Measurements from ENCODE around the gene FGB. TPM values are rescaled to one million over a fixed set of nuclear protein-coding genes. Genes with fewer than 3 reads are reported as not detected.
A peak's percentile ranks its signal among the peaks of the same experiment; 100 is the strongest.

FGB gene
- total and polyA plus RNA-seq, 2 experiments from 2014 or later: not detected

DNA sequence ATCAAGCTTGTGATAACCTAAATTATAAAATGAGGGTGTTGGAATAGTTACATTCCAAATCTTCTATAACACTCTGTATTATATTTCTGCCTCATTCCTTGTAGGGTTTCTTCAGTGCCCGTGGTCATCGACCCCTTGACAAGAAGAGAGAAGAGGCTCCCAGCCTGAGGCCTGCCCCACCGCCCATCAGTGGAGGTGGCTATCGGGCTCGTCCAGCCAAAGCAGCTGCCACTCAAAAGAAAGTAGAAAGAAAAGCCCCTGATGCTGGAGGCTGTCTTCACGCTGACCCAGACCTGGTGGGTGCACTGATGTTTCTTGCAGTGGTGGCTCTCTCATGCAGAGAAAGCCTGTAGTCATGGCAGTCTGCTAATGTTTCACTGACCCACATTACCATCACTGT is 2.9 kb downstream of the FGB start (continued):
- TF ChIP-seq, protein P1, sequence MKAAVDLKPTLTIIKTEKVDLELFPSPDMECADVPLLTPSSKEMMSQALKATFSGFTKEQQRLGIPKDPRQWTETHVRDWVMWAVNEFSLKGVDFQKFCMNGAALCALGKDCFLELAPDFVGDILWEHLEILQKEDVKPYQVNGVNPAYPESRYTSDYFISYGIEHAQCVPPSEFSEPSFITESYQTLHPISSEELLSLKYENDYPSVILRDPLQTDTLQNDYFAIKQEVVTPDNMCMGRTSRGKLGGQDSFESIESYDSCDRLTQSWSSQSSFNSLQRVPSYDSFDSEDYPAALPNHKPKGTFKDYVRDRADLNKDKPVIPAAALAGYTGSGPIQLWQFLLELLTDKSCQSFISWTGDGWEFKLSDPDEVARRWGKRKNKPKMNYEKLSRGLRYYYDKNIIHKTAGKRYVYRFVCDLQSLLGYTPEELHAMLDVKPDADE (IDR thresholded peaks at IDR 0.05): no peak
- TF ChIP-seq STAT1 (IDR thresholded peaks at IDR 0.05; ENCODE audit: unreplicated experiment): no peak

GRCh38 chr4:154566639-154567204 is 3.9 kb downstream of the FGB start:
- H4K20me1 ChIP-seq (replicated peaks; ENCODE audit: insufficient read depth): no peaks in the 10 kb centered on the region
- H2AFZ ChIP-seq: peak overlapping the region; percentile 19; the same call in 1 of the 2 replicates
- no peak overlapping the region for H3K27ac Mint-ChIP-seq
- H3K9me2 ChIP-seq (ENCODE audit: insufficient read depth): no peaks in the 10 kb centered on the region
- H3K4me3 ChIP-seq: no peak overlapping the region
- no peaks in the 10 kb centered on the region for H3K9me3 Mint-ChIP-seq
- peaks cover 6% of the 10 kb centered on the region; the same call in 1 of the 2 replicates for H3K4me1 ChIP-seq (ENCODE audit: insufficient read depth)
- no peaks in the 10 kb centered on the region for H3K79me2 ChIP-seq (replicated peaks; ENCODE audit: insufficient read depth)
- TF ChIP-seq STAT1 (IDR thresholded peaks at IDR 0.05; ENCODE audit: unreplicated experiment) (no peak), JUNB (IDR thresholded peaks at IDR 0.05; ENCODE audit: unreplicated experiment) (no peak), ZNF331 (CRISPR knock-in tag; IDR thresholded peaks at IDR 0.05; ENCODE audit: low read depth) (no peak), EZH2 (IDR thresholded peaks at IDR 0.05; ENCODE audit: low read depth, unreplicated experiment) (no peak), ZNF114 (CRISPR knock-in tag; IDR thresholded peaks at IDR 0.05) (no peak), POLR2AphosphoS5 (IDR thresholded peaks at IDR 0.05; ENCODE audit: low read depth) (no peak)
- no peaks in the 10 kb centered on the region for H3K36me3 Mint-ChIP-seq (ENCODE audit: low read depth)
- no peaks in the 10 kb centered on the region for H3F3A ChIP-seq (replicated peaks; ENCODE audit: low read depth)
- peaks cover 10% of the 10 kb centered on the region; the same call in 2 of the 3 replicates for H3K4me1 Mint-ChIP-seq
- no peaks in the 10 kb centered on the region for H3K36me3 ChIP-seq (ENCODE audit: insufficient read depth)
- H3K4me3 Mint-ChIP-seq: no peak overlapping the region
- H3K27me3 ChIP-seq (ENCODE audit: insufficient read depth): no peaks in the 10 kb centered on the region
- no peaks in the 10 kb centered on the region for H3K27me3 Mint-ChIP-seq (ENCODE audit: insufficient read depth, low read depth, poor library complexity)
- ATAC-seq (no peak), DNase-seq (ENCODE audit: low spot score) (no peak)
- no peak overlapping the region for H3K27ac ChIP-seq (ENCODE audit: low read depth)
- H3K4me2 ChIP-seq: no peak overlapping the region

DNA sequence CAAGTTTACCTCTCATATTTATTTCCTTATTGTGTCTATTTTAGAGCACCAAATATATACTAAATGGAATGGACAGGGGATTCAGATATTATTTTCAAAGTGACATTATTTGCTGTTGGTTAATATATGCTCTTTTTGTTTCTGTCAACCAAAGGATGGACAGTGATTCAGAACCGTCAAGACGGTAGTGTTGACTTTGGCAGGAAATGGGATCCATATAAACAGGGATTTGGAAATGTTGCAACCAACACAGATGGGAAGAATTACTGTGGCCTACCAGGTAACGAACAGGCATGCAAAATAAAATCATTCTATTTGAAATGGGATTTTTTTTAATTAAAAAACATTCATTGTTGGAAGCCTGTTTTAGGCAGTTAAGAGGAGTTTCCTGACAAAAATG is 6.2 kb downstream of the FGB start:
- H4K20me1 ChIP-seq (replicated peaks; ENCODE audit: insufficient read depth): no peaks in the 10 kb centered on the region
- no peaks in the 10 kb centered on the region for H3K79me2 ChIP-seq (replicated peaks; ENCODE audit: insufficient read depth)
- no peaks in the 10 kb centered on the region for H3K9me2 ChIP-seq (ENCODE audit: insufficient read depth)
- Mint-ChIP-seq H3K4me3 (no peak overlapping the region), H3K36me3 (ENCODE audit: low read depth) (no peaks in the 10 kb centered on the region), H3K4me1 (peaks cover 10% of the 10 kb centered on the region; the same call in 2 of the 3 replicates), H3K27me3 (ENCODE audit: insufficient read depth, low read depth, poor library complexity) (no peaks in the 10 kb centered on the region), H3K9me3 (no peaks in the 10 kb centered on the region), H3K27ac (no peak overlapping the region)
- no peak overlapping the region for H2AFZ ChIP-seq
- H3F3A ChIP-seq (replicated peaks; ENCODE audit: low read depth): no peaks in the 10 kb centered on the region
- H3K4me3 ChIP-seq: no peak overlapping the region
- no peaks in the 10 kb centered on the region for H3K27me3 ChIP-seq (ENCODE audit: insufficient read depth)
- no peaks in the 10 kb centered on the region for H3K36me3 ChIP-seq (ENCODE audit: insufficient read depth)
- H3K4me2 ChIP-seq: no peak overlapping the region
- no peak overlapping the region for H3K27ac ChIP-seq (ENCODE audit: low read depth)
- DNase-seq (ENCODE audit: low spot score) (no peak), ATAC-seq (no peak)
- H3K4me1 ChIP-seq (ENCODE audit: insufficient read depth): peaks cover 6% of the 10 kb centered on the region; the same call in 1 of the 2 replicates
- no peak for TF ChIP-seq ZNF114 (CRISPR knock-in tag; IDR thresholded peaks at IDR 0.05)
- no peak for TF ChIP-seq STAT1 (IDR thresholded peaks at IDR 0.05; ENCODE audit: unreplicated experiment)
- no peak for TF ChIP-seq POLR2AphosphoS5 (IDR thresholded peaks at IDR 0.05; ENCODE audit: low read depth)
- no peak for TF ChIP-seq ZNF331 (CRISPR knock-in tag; IDR thresholded peaks at IDR 0.05; ENCODE audit: low read depth)
- TF ChIP-seq EZH2phosphoT487 (IDR thresholded peaks at IDR 0.05; ENCODE audit: unreplicated experiment): no peak
- no peak for TF ChIP-seq CREB1 (CRISPR knock-in tag; IDR thresholded peaks at IDR 0.05; ENCODE audit: low read depth)
- TF ChIP-seq, protein P2, sequence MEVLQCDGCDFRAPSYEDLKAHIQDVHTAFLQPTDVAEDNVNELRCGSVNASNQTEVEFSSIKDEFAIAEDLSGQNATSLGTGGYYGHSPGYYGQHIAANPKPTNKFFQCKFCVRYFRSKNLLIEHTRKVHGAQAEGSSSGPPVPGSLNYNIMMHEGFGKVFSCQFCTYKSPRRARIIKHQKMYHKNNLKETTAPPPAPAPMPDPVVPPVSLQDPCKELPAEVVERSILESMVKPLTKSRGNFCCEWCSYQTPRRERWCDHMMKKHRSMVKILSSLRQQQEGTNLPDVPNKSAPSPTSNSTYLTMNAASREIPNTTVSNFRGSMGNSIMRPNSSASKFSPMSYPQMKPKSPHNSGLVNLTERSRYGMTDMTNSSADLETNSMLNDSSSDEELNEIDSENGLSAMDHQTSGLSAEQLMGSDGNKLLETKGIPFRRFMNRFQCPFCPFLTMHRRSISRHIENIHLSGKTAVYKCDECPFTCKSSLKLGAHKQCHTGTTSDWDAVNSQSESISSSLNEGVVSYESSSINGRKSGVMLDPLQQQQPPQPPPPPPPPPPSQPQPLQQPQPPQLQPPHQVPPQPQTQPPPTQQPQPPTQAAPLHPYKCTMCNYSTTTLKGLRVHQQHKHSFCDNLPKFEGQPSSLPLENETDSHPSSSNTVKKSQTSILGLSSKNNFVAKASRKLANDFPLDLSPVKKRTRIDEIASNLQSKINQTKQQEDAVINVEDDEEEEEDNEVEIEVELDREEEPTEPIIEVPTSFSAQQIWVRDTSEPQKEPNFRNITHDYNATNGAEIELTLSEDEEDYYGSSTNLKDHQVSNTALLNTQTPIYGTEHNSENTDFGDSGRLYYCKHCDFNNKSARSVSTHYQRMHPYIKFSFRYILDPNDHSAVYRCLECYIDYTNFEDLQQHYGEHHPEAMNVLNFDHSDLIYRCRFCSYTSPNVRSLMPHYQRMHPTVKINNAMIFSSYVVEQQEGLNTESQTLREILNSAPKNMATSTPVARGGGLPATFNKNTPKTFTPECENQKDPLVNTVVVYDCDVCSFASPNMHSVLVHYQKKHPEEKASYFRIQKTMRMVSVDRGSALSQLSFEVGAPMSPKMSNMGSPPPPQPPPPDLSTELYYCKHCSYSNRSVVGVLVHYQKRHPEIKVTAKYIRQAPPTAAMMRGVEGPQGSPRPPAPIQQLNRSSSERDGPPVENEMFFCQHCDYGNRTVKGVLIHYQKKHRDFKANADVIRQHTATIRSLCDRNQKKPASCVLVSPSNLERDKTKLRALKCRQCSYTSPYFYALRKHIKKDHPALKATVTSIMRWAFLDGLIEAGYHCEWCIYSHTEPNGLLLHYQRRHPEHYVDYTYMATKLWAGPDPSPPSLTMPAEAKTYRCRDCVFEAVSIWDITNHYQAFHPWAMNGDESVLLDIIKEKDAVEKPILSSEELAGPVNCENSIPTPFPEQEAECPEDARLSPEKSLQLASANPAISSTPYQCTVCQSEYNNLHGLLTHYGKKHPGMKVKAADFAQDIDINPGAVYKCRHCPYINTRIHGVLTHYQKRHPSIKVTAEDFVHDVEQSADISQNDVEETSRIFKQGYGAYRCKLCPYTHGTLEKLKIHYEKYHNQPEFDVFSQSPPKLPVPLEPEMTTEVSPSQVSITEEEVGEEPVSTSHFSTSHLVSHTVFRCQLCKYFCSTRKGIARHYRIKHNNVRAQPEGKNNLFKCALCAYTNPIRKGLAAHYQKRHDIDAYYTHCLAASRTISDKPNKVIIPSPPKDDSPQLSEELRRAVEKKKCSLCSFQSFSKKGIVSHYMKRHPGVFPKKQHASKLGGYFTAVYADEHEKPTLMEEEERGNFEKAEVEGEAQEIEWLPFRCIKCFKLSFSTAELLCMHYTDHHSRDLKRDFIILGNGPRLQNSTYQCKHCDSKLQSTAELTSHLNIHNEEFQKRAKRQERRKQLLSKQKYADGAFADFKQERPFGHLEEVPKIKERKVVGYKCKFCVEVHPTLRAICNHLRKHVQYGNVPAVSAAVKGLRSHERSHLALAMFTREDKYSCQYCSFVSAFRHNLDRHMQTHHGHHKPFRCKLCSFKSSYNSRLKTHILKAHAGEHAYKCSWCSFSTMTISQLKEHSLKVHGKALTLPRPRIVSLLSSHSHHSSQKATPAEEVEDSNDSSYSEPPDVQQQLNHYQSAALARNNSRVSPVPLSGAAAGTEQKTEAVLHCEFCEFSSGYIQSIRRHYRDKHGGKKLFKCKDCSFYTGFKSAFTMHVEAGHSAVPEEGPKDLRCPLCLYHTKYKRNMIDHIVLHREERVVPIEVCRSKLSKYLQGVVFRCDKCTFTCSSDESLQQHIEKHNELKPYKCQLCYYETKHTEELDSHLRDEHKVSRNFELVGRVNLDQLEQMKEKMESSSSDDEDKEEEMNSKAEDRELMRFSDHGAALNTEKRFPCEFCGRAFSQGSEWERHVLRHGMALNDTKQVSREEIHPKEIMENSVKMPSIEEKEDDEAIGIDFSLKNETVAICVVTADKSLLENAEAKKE (CRISPR knock-in tag; IDR thresholded peaks at IDR 0.05): no peak
- TF ChIP-seq JUNB (IDR thresholded peaks at IDR 0.05; ENCODE audit: unreplicated experiment): no peak

Data from GM23338 (cell line).